Activated CD4-positive, CD25-positive, alpha-beta regulatory T cell (primary cell): ENCODE results near the gene ANKRD34A.

Experiments
- DNase-seq, 4 experiments: peaks; one replicate each; lab custom pipeline; 2025; lab: John Stamatoyannopoulos, UW

Gene ANKRD34A

GRCh38 chr1:145967288-145967687 is 2.9 kb upstream of the ANKRD34A start:
- DNase-seq, result no peak

GRCh38 chr1:145965119-145965744 is 857 bp upstream of the ANKRD34A start:
- DNase-seq, result no peak

GRCh38 chr1:145963265-145964019 is 933 bp downstream of the ANKRD34A start:
- DNase-seq, result no peak

GRCh38 chr1:145962157-145963102 is 1.9 kb downstream of the ANKRD34A start:
- DNase-seq, result peak in 3 of 4 experiments; percentile 10 to 25 (median 15)

GRCh38 chr1:145961425-145962156 is 2.8 kb downstream of the ANKRD34A start:
- peak; percentile 5 to 39 (median 18) for DNase-seq

GRCh38 chr1:145961109-145961424 is 3.3 kb downstream of the ANKRD34A start:
- DNase-seq, result no peak

- DNase-seq, result peak in 3 of 4 experiments; percentile 17 to 30 (median 20)
These were observed 3.8 kb downstream of the ANKRD34A start for GRCh38 chr1:145960468-145961108.

- no peak for DNase-seq
These were observed 4.4 kb downstream of the ANKRD34A start for GRCh38 chr1:145959957-145960467.

- DNase-seq, result no peak
These were observed 5.0 kb downstream of the ANKRD34A start for GRCh38 chr1:145959333-145959732.

- DNase-seq, result no peak
These were observed 5.6 kb downstream of the ANKRD34A start for GRCh38 chr1:145958734-145959133.

GRCh38 chr1:145957443-145958319 is 6.7 kb downstream of the ANKRD34A start, which contains the start of gene LIX1L:
LIX1L (minus strand) TSS chr1:145958017; CDS start chr1:145957927, 90 bp downstream.
- DNase-seq, result peak; percentile 76 to 88 (median 86)

- no peak for DNase-seq
These were observed 7.5 kb downstream of the ANKRD34A start for GRCh38 chr1:145956781-145957442.

GRCh38 chr1:145956361-145956760 is 8.0 kb downstream of the ANKRD34A start:
- DNase-seq, result no peak

GRCh38 chr1:145955436-145955835 is 8.9 kb downstream of the ANKRD34A start:
- no peak for DNase-seq

GRCh38 chr1:145953861-145954260 is 10.5 kb downstream of the ANKRD34A start:
- DNase-seq, result no peak

GRCh38 chr1:145952903-145953302 is 11.5 kb downstream of the ANKRD34A start:
- no peak for DNase-seq

- DNase-seq, result no peak
These were observed 12.8 kb downstream of the ANKRD34A start for GRCh38 chr1:145951526-145951925.

- DNase-seq, result no peak
These were observed 15.2 kb downstream of the ANKRD34A start for GRCh38 chr1:145949219-145949618.

GRCh38 chr1:145947551-145947950 is 16.8 kb downstream of the ANKRD34A start:
- DNase-seq, result no peak
